Transverse colon (tissue), 4 donors: ENCODE measurements around the gene PCBP3. TPM values are rescaled to one million over a fixed set of nuclear protein-coding genes. Genes with fewer than 3 reads are reported as not detected.
A peak's percentile ranks its signal among the peaks of the same experiment; 100 is the strongest.
"Not testable (repeated sequence)": the region's sequence is repeated elsewhere in the genome, so short reads cannot be mapped to it uniquely, and the experiment has no call there.

Source experiments
- DNase-seq: peaks from one replicate; pipeline ENCODE4 v3.0.0-alpha.2; 2019
- H3K27ac ChIP-seq, 4 donors: fragments of 200-600 bp; sonication (generic); 2 replicates each; pipeline ENCODE4 v1.5.1; 2016 to 2018; ENCODE audit warnings: inconsistent platforms in 4 of 4
- H3K27me3 ChIP-seq: fragments of 200-600 bp; sonication (generic); 2 replicates; pipeline ENCODE4 v1.5.1; 2017; ENCODE audit warnings: inconsistent platforms
- H3K36me3 ChIP-seq, 4 donors: fragments of 200-600 bp; sonication (generic); 2 replicates each; pipeline ENCODE4 v1.5.1; 2017 to 2019; ENCODE audit warnings: inconsistent platforms in 4 of 4
- H3K4me1 ChIP-seq, 4 donors: fragments of 200-600 bp; sonication (generic); 2 replicates each; pipeline ENCODE4 v1.5.1; 2017 to 2020; ENCODE audit warnings: inconsistent platforms in 4 of 4
- H3K4me3 ChIP-seq, 4 donors: fragments of 200-600 bp; sonication (generic); 1 replicate in 1 of 4; 2 replicates in 3 of 4; pipeline versions ENCODE4 v1.5.1 to v1.6.1; 2017 to 2019; ENCODE audit warnings: inconsistent platforms in 4 of 4
- H3K9me3 ChIP-seq, 2 donors: fragments of 200-600 bp; sonication (generic); 2 replicates each; pipeline ENCODE4 v1.5.1; 2017 to 2019; ENCODE audit warnings: inconsistent platforms in 2 of 2
- CTCF ChIP-seq, 5 experiments: fragments of 200-600 bp in 3 of 5; fragments of 450-650 bp in 2 of 5; sonication (generic) in 3 of 5; IDR thresholded peaks; 1 replicate in 2 of 5; 2 replicates in 3 of 5; pipeline ENCODE4 v1.5.1; 2016 to 2017; ENCODE audit warnings: antibody characterized with exemption in 5 of 5, inconsistent platforms in 3 of 5, mild to moderate bottlenecking in 2 of 5, moderate library complexity in 1 of 5
- EP300 ChIP-seq: sonication (generic); formaldehyde crosslinking; IDR thresholded peaks from one replicate; pipeline ENCODE4 v1.6.1; 2017; ENCODE audit warnings: antibody characterized with exemption, low read depth
- POLR2A ChIP-seq: fragments of 450-650 bp; IDR thresholded peaks from one replicate; pipeline ENCODE4 v1.6.1; 2016; ENCODE audit warnings: antibody characterized with exemption, mild to moderate bottlenecking, moderate library complexity
- POLR2AphosphoS5 ChIP-seq, 3 donors: sonication (generic); formaldehyde crosslinking; IDR thresholded peaks; one replicate each; pipeline ENCODE4 v1.6.1; 2016; ENCODE audit warnings: antibody characterized with exemption in 3 of 3
- WGBS, 2 donors: methylation state at CpG; one replicate each; pipeline ENCODE4 v1.1.5; 2018; ENCODE audit warnings: low coverage in 1 of 2; 5-methylcytosine and 5-hydroxymethylcytosine counted together
- in situ Hi-C, 4 donors: fragments of 200-750 bp; cut with MboI; loops; one replicate each; pipeline versions ENCODE4 v1.15.0 to v1.15.1; 2017; ENCODE audit warnings: low sequenced_read_pairs in 3 of 4, low pct_ligation_motif_present in 1 of 4, low pct_unique_long_range_greater_than_20kb in 1 of 4
- intact Hi-C: fragments of 100-400 bp; cut with DNase I; formaldehyde crosslinking; loops from one replicate; pipeline ENCODE4 v1.15.1; 2023; ENCODE audit warnings: low total_unique reads
- total RNA-seq, 4 donors: library from RNA; depleted of rRNA; stranded (reverse); fragments of >200 nt; gene quantifications; one replicate each; pipeline ENCODE4 v1.1.0, GENCODE V29; 2016

Gene PCBP3
- total RNA-seq, 4 donors from 2014 or later = 0.80 to 7.8 (median 5.3) TPM

- Histone ChIP-seq H3K27ac (peak overlapping the region in 3 of 4 donors; percentile 4 to 69 (median 23)), H3K4me3 (no peak overlapping the region), H3K4me1 (peaks cover 0 to 9% (median under 1%) of the 10 kb centered on the region in 4 donors), H3K9me3 (no peaks in the 10 kb centered on the region), H3K36me3 (no peaks in the 10 kb centered on the region), H3K27me3 (no peaks in the 10 kb centered on the region)
- DNase-seq = no peak
- in situ Hi-C loops = loop anchor here in 1 of 4 donors (25.0 kb wide), 1 partner anchor 153 kb away; no protein-coding TSS in a partner anchor
- WGBS, 2 donors = 46 to 59% methylated on average over 4 to 5 of the region's 5 CpGs
- TF ChIP-seq EP300 (no peak), POLR2A (no peak), CTCF (IDR thresholded peaks at IDR 0.05) (no peak), POLR2AphosphoS5 (IDR thresholded peaks at IDR 0.05) (no peak)
- intact Hi-C loops = no loop called here
These were observed 315.7 kb downstream of the PCBP3 start for GRCh38 chr21:45959182-45959581.

GRCh38 chr21:45959779-45960390 is 316.4 kb downstream of the PCBP3 start:
- H3K27ac ChIP-seq = no peak overlapping the region
- peaks cover 0 to 6% (median 0%) of the 10 kb centered on the region in 4 donors for H3K4me1 ChIP-seq
- H3K27me3 ChIP-seq = no peaks in the 10 kb centered on the region
- 82% methylated on average over 11 of the region's 11 CpGs; no CpG with 5 or more reads in 1 of the 2 donors for WGBS, 2 donors
- in situ Hi-C loops = loop anchor here in 1 of 4 donors (25.0 kb wide), 1 partner anchor 152 kb away; no protein-coding TSS in a partner anchor
- peaks cover 0 to 3% of the 10 kb centered on the region in 2 donors for H3K9me3 ChIP-seq
- H3K4me3 ChIP-seq = no peak overlapping the region
- intact Hi-C loops = no loop called here
- TF ChIP-seq POLR2AphosphoS5 (IDR thresholded peaks at IDR 0.05) (no peak), CTCF (IDR thresholded peaks at IDR 0.05) (no peak), POLR2A (no peak), EP300 (no peak)
- H3K36me3 ChIP-seq = no peaks in the 10 kb centered on the region
- no peak for DNase-seq

GRCh38 chr21:45961408-45961807 is 317.9 kb downstream of the PCBP3 start:
- intact Hi-C loops, H3K4me1 ChIP-seq, H3K27ac ChIP-seq, H3K9me3 ChIP-seq, H3K36me3 ChIP-seq, H3K27me3 ChIP-seq, H3K4me3 ChIP-seq, DNase-seq: not testable (repeated sequence)
- 72 to 75% methylated on average over 1 to 2 of the region's 2 CpGs for WGBS, 2 donors
- in situ Hi-C loops = loop anchor here in 1 of 4 donors (25.0 kb wide), 1 partner anchor 151 kb away; no protein-coding TSS in a partner anchor

- Histone ChIP-seq H3K27me3 (no peaks in the 10 kb centered on the region), H3K36me3 (no peaks in the 10 kb centered on the region), H3K9me3 (peaks cover 0 to 3% of the 10 kb centered on the region in 2 donors), H3K27ac (no peak overlapping the region), H3K4me1 (peaks cover 0 to 6% (median 0%) of the 10 kb centered on the region in 4 donors), H3K4me3 (no peak overlapping the region)
- no peak for DNase-seq
- in situ Hi-C loops (loop anchor here in 1 of 4 donors (25.0 kb wide), 1 partner anchor 150 kb away; no protein-coding TSS in a partner anchor), intact Hi-C loops (no loop called here)
- TF ChIP-seq EP300 (no peak), POLR2A (no peak), CTCF (IDR thresholded peaks at IDR 0.05) (no peak), POLR2AphosphoS5 (IDR thresholded peaks at IDR 0.05) (no peak)
- WGBS, 2 donors = 44 to 84% methylated on average over 1 to 4 of the region's 4 CpGs
These were observed 319.2 kb downstream of the PCBP3 start for GRCh38 chr21:45962531-45963231.
